SH-SY5Y (cell line): ENCODE data around the gene DUOX1.

Source experiments
- GATA2 ChIP-seq: IDR thresholded peaks from 2 replicates; pipeline ENCODE4 v1.6.1; 2011; ENCODE audit warnings: mild to moderate bottlenecking, low read depth, low read length
- GATA3 ChIP-seq: IDR thresholded peaks from 2 replicates; pipeline ENCODE4 v1.6.1; 2011; ENCODE audit warnings: low read depth, mild to moderate bottlenecking, low read length, moderate library complexity

- TF ChIP-seq GATA2 (no peak), GATA3 (no peak)
These were observed 21.7 kb upstream of the DUOX1 start for GRCh38 chr15:45107941-45108630.
